G401.6 (cell line): Measurements from ENCODE around the gene SSU72.
A peak's percentile ranks its signal among the peaks of the same experiment; 100 is the strongest.
"Not testable (repeated sequence)": the region's sequence is repeated elsewhere in the genome, so short reads cannot be mapped to it uniquely, and the experiment has no call there.

ENCODE experiments used
- FAIRE-seq: peaks from 2 replicates; lab custom pipeline; 2012; peaks lifted over from hg19 to GRCh38; lab: Jason Lieb, UNC

SSU72 gene

DNA sequence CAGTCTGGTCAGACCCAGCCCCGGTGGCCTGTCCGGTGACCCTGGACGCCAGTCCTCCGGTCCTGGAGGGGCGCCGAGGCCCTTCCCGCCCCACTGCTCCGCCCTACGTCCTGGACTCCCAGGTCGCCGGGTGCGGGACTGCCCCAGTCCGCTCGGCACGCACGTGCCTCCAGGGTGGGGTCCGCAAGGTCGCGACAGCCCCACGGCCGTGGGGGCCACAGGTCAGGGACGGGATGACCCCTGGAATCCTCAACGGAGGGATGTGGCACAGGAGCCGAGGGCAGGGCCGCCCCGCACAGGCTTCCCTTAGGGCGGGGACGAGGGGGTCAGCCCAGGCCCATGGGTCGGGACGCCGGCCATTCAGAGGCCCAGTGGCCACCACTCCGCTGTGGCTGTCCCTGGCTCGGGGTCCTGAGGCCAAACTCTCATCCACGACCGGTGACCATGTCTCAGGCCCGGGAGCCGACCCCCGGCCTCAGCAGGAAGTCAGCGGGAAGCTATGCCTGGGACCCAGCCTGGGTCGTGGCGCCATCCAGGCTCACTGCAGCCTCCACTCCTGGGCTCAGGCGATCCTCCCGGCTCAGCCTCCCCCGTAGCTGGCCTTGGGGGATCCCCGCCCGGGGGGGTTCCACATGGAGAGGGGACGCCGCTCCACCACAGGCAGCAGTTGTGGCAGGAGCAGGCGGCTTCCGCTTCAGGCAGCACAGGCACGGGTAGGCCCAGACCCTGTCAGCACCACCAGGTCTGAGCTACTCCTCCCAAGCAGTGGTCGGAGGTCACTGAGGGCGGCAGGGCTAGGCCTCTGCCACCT, 33.6 kb downstream of the SSU72 start:
- FAIRE-seq, result no peak

DNA sequence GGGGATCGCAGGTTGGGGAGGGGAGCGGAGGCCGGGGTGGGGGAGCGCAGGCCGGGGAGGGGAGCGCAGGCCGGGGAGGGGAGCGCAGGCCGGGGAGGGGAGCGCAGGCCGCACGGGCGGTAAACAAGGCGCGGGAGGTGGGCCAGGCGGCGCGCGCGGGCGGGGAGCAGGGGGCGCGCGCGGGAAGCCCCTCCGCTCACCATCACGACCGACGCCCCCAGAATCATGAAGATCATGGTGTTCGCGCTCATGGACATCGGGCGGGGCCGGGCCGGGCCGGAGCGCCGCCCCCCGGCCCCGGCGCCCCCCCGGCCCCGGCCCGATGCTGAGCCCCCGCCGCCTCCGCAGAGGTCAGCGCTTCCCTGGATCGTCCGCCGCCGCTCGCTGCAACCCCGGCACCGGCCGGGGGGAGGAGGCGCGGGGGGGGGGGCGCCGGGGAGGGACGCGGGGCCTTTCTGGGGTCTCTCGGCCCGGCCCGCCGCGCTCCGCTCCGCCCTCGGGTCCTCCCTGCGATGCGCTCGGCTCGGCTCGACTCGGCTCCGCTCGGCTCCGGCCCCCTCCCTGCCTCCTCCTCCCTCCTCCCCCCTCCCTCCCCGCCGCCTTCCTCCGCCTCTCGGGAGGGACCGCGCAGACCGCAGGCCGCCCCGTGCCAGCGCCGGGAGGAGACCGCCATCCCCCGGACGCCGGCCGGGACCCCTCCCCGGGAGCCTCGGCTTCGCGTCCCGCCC, 34.4 kb downstream of the SSU72 start, which contains the start of gene TMEM240:
TSS of gene TMEM240 (minus strand) at position 535 of the 728 bp plus-strand sequence. CDS start at position 257, 278 bp downstream.
- no peak for FAIRE-seq

DNA sequence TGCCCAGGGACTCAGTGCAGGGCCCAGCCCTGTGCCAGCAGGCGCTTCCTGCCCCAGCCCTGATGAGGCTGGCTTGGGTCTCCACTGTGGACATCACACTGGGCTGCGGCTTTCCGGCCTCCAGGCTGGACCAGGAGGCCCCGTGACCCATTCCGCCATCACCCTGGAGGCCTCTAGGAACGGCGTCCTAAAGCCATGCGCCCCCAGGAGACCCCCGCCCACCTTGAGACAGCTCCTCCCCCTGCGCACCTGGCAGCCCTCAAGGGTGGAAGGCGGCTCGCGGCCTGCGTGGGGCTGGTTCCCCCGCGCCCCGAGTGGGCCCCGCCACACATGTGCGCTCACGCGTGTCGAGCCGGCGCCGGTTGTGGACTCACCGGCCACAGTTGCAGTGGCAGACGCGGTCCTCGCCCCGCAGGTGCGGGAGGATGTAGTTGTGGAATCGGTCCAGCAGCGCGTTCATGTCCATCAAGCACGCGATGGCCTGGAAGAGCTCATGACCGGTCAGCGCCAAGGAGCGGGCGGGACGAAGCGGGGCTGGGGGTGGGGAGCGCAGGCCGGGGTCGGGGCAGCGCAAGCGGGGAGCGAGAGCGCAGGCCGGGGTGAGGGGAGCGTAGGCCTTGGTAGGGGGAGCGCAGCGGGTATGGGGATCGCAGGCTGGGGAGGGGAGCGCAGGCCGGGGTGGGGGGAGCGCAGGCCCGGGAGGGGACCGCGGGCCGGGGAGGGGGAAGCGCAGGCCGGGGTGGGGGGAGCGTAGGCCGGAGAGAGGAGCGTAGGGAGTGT, 35.2 kb downstream of the SSU72 start:
- no peak for FAIRE-seq

GRCh38 chr1:1538989-1539309, 35.7 kb downstream of the SSU72 start:
- no peak for FAIRE-seq

DNA sequence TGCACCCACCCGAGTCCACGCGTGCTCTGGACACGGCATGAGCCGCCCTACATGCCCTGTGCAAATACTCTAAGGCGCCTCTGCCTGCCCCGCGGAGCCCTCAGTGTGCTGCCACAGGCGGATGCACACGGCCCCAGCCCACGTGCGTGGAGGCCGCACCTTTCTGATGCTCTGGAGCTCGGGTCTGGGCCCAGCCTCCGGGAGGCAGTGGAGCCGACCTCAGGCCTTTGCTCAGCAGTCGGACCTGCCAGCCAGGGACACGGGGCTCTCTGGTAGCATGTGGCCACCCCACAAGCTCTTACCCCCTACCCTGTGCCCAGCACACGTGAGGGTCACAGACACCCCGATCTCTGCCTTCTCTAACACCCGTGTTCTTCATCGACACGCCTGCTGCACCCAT, 36.3 kb downstream of the SSU72 start:
- FAIRE-seq, result no peak

GRCh38 chr1:1537626-1538250, 36.9 kb downstream of the SSU72 start:
- FAIRE-seq, result no peak

DNA sequence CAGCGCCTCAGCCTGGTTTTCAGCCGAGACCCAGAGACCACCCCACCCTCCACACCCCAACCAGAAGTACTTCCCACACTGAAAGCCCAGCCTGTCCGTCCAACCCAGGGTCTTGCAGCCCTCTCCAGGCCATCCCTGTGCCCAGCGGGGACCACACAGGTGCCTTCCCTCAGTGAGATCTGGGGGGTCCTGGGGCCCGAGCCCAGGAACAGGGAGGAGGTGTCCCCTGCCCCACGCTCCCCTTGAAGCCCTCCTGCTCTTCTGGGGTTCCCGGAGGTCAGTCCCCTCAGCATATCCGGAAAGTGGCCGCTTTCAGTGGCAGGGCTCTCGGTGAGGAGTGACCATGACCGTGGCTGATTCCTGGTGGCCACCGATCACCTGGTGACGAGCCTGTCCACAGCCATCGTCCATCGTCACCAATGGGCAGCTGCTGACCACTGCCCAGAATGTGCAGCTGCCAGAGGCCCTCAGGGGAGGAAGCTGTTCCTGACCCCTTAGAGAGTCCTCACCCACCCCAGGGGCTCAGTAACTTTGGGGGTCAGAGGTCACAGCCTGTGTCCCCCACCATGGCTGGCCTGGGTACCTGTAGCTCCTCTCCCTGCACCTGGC, 37.6 kb downstream of the SSU72 start:
- FAIRE-seq, result no peak

GRCh38 chr1:1536019-1536937, 38.4 kb downstream of the SSU72 start:
- FAIRE-seq, result no peak

DNA sequence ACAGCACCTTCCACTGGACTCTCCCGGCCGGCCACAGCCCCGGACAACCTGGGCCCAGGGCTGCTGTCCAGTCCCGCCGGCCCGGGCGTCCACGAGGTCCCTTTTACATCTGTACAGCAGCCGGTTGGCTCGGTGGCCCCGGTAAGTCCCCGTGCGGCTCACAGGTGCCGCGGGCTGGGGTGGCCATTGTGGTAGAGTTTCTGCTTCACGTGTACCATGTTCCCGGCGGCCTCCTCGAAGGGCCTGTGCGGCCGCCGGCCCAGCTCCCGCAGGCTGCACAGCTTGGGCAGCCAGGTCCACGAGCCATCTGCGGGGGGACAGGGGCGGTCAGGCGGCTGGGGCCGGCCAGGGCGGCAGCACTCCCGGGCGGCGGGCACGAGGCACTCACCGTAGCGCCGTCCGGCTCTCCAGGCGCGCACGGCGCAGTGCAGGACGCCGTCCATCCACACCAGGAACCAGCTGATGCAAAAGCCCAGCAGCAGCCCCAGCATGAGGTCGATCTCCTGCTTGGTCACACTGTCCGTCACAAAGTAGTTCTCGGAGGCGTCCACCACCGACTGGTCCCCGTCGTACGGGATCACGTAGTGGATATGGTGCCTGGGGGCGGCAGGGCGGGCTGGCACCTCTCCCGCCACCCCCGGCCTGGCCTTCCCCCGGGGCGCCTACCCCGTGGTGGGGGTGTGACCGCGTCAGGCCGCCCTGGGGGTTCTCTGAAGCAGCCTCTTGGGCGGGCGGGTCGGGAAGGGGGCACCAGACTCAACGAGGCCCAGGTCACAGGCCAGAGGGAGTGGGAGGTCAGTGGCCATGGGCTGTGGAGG, 39.3 kb downstream of the SSU72 start:
- FAIRE-seq, result no peak

DNA sequence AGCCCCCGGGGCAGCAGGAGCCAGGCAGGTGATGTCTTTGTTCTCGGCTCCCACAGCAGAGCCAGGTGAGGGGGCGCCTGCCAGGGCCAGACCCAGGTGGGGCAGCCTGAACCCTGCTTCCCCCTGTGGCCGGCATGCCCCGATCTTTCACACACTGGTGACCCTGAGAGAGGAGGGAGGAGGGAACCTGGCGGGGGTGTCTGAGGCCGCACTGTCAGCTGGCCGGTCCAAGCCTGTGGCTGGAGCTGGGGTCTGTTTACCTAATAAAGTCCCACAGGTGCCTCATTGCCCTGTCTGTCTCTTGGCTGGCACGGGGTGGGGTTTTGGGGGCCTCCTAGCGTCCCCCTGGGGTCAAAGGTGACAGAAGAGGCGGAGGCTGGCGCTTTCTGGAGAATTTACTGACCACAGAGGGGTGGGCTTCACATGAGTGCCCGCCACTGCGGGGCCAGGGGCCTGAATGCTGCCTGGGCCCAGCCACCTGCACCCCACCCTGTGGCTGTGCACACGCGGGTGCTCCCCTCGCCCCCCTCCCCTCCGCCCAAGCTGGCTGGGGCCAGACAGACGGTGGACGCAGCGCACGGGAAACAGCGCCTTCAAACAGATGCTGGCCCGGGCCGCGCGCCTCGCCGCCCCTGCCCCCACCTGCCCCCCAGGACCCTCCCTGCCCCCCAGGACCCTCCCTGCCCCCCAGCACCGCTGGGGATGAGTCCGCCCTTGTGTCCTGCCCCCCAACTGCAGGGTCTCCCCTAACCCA, 40.1 kb downstream of the SSU72 start:
- FAIRE-seq, result no peak

DNA sequence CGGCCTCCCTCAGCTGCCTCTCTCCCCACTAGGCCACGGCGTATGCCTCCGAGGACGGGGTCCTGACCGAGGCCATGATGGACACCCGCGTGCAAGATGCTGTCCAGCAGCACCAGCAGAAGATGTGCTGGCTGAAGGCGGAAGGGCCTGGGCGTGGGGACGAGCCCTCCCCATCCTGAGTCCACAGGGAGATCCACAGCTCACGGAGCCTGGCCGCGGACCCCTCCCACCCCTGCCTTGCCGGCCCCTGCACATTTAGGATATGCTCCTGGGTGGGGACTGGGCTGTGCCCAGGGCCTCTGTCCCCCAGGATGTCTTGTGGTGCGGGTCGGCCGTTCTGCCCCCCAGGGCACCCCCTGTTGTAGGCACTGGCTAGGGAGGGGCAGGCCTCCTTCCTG, 40.8 kb downstream of the SSU72 start:
- FAIRE-seq, result not testable (repeated sequence)

GRCh38 chr1:1533176-1533893, 41.3 kb downstream of the SSU72 start:
- FAIRE-seq, result not testable (repeated sequence)

GRCh38 chr1:1531947-1532346, 42.7 kb downstream of the SSU72 start:
- peak; percentile 60 for FAIRE-seq

DNA sequence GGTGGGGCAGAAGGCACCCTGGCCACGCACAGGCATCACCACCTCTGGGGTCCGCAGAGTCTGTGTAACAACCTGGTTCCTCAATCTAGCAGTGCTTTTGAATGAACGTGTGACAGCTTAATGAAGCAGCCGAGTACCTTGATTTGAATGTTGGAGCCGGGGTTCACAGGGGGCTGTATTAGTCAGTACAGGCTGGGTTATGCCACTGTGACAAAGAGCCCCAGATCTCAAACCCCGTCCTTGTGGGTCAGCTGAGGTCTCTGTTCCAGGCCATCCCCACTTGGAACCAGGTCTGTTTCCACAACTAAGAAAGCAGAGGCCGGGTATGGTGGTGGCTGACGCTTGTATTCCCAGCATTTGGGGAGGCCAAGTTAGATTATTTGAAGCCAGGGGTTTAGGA, 44.7 kb downstream of the SSU72 start:
- no peak for FAIRE-seq

- FAIRE-seq, result no peak
These were observed 45.3 kb downstream of the SSU72 start for GRCh38 chr1:1529321-1529720.

DNA sequence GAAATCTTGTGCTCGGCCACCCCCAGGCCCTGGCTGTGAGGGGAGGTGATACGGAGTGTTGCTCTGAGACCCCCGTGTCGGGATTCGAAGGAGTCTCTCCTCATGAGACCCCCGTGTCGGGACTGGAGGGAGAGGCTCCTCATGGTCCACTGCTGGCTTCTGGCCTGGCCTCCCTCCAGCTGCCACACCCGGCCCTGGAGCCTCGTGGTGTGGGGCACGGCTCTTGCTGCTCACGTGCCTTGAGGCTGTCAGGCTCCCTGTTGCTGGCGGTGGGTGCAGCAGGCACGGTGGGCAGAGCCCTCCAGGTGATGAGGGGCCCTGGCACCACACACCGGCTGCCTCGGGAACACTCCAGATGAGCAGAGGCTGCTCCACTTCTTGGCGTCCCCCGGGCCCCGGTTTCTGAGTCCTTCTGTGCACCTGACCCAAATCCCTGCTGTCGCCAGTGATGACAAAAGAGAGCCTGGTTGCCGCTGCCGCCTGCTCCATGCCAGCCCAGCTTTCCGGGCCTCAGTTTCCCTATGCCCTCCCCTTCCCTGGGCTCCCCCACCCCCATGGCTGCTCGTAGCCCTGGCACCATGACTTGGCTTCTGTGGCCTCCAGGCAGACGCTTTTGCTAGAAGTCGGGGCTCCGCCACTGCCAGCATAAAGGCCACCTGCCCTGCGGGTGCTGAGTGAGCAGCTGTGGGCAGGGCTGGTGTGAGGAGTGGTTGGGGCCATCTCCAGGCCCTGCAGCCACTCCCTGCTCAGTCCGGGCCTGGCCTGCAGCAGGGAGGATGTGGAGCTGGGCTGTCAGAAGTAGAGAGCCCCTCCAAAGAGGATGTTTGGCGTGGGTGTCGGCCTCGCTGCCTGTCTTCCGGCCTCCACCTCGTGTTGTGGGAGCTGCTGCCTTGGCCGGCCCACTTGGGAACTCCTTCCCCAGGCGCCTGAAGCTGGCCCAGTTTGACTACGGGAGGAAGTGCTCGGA, 46.1 kb downstream of the SSU72 start:
- FAIRE-seq, result no peak

GRCh38 chr1:1527092-1527816, 47.4 kb downstream of the SSU72 start:
- no peak for FAIRE-seq
